ENCODE measurements around the gene ENTPD1. TPM values are rescaled to one million over a fixed set of nuclear protein-coding genes. Genes with fewer than 3 reads are reported as not detected.

Gene ENTPD1, protein sequence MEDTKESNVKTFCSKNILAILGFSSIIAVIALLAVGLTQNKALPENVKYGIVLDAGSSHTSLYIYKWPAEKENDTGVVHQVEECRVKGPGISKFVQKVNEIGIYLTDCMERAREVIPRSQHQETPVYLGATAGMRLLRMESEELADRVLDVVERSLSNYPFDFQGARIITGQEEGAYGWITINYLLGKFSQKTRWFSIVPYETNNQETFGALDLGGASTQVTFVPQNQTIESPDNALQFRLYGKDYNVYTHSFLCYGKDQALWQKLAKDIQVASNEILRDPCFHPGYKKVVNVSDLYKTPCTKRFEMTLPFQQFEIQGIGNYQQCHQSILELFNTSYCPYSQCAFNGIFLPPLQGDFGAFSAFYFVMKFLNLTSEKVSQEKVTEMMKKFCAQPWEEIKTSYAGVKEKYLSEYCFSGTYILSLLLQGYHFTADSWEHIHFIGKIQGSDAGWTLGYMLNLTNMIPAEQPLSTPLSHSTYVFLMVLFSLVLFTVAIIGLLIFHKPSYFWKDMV
- 40.5 and 41.2 TPM in 2 replicates for total RNA-seq

DNA sequence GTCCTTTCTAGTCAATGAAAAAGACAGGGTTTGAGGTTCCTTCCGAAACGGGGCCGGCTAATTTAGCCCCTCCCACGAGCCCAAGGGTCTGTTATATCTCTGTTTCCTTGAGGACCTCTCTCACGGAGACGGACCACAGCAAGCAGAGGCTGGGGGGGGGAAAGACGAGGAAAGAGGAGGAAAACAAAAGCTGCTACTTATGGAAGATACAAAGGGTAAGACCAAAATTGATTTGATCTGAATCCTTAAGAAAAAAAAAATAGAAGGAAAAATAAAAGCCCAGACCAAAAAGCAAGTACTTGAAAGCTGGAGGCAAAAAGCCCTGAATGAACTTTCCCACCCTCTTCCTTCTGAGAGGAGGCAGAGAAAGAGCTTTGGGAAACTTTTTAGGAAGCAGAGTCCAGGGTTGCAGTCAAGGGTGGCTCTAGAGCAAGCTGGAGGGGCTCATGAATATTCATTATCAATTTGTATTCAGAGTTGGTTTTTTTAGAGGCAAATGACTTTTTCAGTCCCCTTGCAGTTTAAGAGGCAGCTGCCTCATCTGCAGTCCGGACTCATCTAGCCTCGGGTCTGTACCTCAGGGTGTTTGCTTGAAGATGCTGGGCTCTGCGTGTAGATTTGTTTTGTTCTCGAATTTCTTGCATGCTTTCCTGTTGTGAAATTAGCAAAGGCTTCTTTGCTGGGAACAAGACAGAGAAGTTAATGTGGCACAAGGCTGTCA, at the start of gene ENTPD1:
Gene ENTPD1, plus strand, starts transcription at position 123 of the 721 bp plus-strand sequence. Its CDS starts 77 bp downstream, at position 200.

GRCh38 chr10:95907456-95908253, 151.7 kb downstream of the ENTPD1 start, which contains the start of gene CC2D2B:
Gene CC2D2B (plus strand): TSS chr10:95907975. CDS start chr10:95911324, 3,349 bp downstream.

Other genes starting within 250 kb of the ENTPD1 start
- gene SORBS1, start 194.8 kb upstream of the ENTPD1 start, total RNA-seq = 1.1 and 1.6 TPM in 2 replicates
- 82.6 and 92.1 TPM in 2 replicates for gene ALDH18A1, start 99.5 kb upstream of the ENTPD1 start, total RNA-seq
- gene TCTN3, start 62.2 kb upstream of the ENTPD1 start, total RNA-seq = 28.7 and 32.6 TPM in 2 replicates
- gene CC2D2B, start 151.8 kb downstream of the ENTPD1 start, total RNA-seq = 0.86 and 1.3 TPM in 2 replicates

Data from vein endothelial cell (primary cell).